HG02588 (cell line): ENCODE measurements around the gene ACSM2A.
"Not testable (repeated sequence)": the region's sequence is repeated elsewhere in the genome, so short reads cannot be mapped to it uniquely, and the experiment has no call there.

Source experiments
- ATAC-seq: cut with Tn5 transposase; IDR thresholded peaks from one replicate; pipeline ENCODE4 v1.9.1; 2021; ENCODE audit warnings: mild to moderate bottlenecking, moderate library complexity; ENCODE audit not compliant: unreplicated experiment

Gene ACSM2A

GRCh38 chr16:20451364-20451763 is at the start of gene ACSM2A:
Gene ACSM2A (plus strand): TSS chr16:20451521. CDS start chr16:20460115, 8,594 bp downstream.
- not testable (repeated sequence) for ATAC-seq

GRCh38 chr16:20402651-20403050 is 48.7 kb upstream of the ACSM2A start:
- ATAC-seq, result no peak

- ATAC-seq, result no peak
These were observed 46.7 kb upstream of the ACSM2A start, which contains the start of gene PDILT for GRCh38 chr16:20404637-20405036. Gene PDILT (minus strand): TSS chr16:20404737. CDS start chr16:20399300, 5,437 bp downstream.

GRCh38 chr16:20409398-20410120 is 41.8 kb upstream of the ACSM2A start, which contains the start of gene ACSM5:
Gene ACSM5 (plus strand): TSS chr16:20409534. CDS start chr16:20411485, 1,951 bp downstream.
- ATAC-seq, result peak; percentile 28

GRCh38 chr16:20410121-20410723 is 41.1 kb upstream of the ACSM2A start:
- peak; percentile 67 for ATAC-seq

GRCh38 chr16:20411055-20411454 is 40.3 kb upstream of the ACSM2A start:
- ATAC-seq, result no peak

GRCh38 chr16:20415541-20415940 is 35.8 kb upstream of the ACSM2A start:
- no peak for ATAC-seq

- ATAC-seq, result not testable (repeated sequence)
These were observed 32.2 kb upstream of the ACSM2A start for GRCh38 chr16:20419093-20419492.

- ATAC-seq, result not testable (repeated sequence)
These were observed 29.6 kb upstream of the ACSM2A start for GRCh38 chr16:20421748-20422147.

GRCh38 chr16:20423772-20424128 is 27.6 kb upstream of the ACSM2A start:
- ATAC-seq, result not testable (repeated sequence)

GRCh38 chr16:20424129-20424866 is 27.0 kb upstream of the ACSM2A start:
- ATAC-seq, result no peak

- ATAC-seq, result not testable (repeated sequence)
These were observed 23.9 kb upstream of the ACSM2A start for GRCh38 chr16:20427401-20427797.

GRCh38 chr16:20429499-20429898 is 21.8 kb upstream of the ACSM2A start:
- not testable (repeated sequence) for ATAC-seq

- ATAC-seq, result not testable (repeated sequence)
These were observed 20.8 kb upstream of the ACSM2A start for GRCh38 chr16:20430480-20430879.

- no peak for ATAC-seq
These were observed 20.4 kb upstream of the ACSM2A start for GRCh38 chr16:20430948-20431347.

GRCh38 chr16:20438950-20439349 is 12.4 kb upstream of the ACSM2A start:
- ATAC-seq, result not testable (repeated sequence)

GRCh38 chr16:20439820-20440231 is 11.5 kb upstream of the ACSM2A start:
- ATAC-seq, result not testable (repeated sequence)

- not testable (repeated sequence) for ATAC-seq
These were observed 10.6 kb upstream of the ACSM2A start for GRCh38 chr16:20440731-20441130.

- ATAC-seq, result no peak
These were observed 10.1 kb upstream of the ACSM2A start for GRCh38 chr16:20441191-20441590.

GRCh38 chr16:20441859-20442258 is 9.5 kb upstream of the ACSM2A start:
- not testable (repeated sequence) for ATAC-seq

GRCh38 chr16:20446652-20447393 is 4.5 kb upstream of the ACSM2A start:
- ATAC-seq, result not testable (repeated sequence)
